COLO668 (cell line): ENCODE measurements around the gene MPRIP.

Source experiments
- DNase-seq: peaks from one replicate; lab custom pipeline; 2025; ENCODE audit not compliant: unreplicated experiment; lab: John Stamatoyannopoulos, UW

MPRIP gene

DNA sequence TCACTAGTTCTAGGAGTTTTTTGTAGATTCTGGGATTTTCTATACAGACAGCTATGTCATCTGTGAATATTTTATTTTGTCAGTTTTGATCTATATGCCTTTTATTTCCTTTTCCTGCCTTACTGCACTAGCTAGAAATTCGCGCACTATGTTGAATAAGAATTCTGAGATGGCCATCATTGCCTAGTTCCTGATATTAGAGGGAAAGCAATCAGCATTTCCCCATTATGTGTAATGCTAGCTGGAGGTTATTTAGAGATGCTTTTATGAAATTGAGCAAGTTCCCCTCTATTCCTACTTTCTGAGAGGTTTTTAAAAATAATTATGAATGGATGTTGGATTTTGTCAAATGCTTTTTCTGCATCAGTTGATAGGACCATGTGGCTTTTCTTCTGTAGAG, 23.8 kb downstream of the MPRIP start:
- DNase-seq = no peak

DNA sequence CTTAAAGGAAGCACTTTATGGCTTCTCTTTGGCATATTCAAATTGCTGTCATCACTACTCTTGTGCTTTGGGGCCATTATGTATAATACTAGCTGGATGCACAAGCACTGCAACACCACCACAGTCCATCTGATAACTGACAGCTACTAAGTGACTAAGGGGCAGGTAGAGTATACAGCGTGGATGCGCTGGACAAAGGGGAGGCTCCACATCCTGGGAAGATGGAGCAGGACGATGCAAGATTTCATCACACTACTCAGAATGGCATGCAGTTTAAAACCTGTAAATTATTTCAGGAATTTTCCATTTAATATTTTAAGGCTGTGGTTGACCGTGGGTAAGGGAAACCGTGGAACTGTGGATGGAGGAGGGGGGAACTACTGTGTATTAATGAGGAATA, 25.0 kb downstream of the MPRIP start:
- no peak for DNase-seq

DNA sequence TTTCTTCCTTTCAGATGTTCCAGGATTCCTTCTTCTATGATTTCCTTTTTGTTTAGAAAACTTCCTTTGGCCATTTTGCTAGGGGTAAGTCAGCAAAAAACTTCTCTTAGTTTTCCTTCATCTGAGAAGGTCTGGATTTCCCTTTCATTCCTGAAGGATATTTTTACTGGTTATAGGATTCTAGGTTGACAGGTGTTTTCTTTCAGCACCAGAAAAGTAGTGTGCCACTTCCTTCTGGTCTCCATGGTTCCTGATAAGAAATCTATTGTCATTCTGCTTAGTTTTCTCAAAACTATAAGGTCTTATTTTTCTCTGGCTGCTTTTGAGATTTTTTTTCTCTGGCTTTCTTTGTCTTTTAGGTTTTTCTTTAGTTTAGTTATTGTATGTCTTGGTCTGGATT, 27.6 kb downstream of the MPRIP start:
- no peak for DNase-seq

DNA sequence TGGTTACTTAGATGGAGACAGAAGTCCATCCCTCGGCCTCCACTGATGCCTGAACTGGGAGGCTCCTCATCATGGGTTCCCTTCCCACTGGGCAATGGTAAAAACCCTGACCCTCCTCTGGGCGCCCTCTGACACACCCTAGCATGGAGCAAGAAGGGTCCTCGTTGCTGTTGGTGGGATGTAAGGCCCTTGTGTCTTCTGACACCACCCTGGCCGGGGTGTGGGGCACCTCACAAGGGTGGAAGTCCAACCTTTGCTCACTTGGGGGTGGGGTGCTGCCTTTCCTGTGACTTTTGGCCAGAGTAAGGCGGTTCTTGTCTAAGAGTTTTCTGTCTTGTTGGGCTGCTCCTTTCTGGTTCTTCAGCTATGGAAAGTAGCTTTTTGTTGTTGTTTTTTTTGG, 28.7 kb downstream of the MPRIP start:
- no peak for DNase-seq

DNA sequence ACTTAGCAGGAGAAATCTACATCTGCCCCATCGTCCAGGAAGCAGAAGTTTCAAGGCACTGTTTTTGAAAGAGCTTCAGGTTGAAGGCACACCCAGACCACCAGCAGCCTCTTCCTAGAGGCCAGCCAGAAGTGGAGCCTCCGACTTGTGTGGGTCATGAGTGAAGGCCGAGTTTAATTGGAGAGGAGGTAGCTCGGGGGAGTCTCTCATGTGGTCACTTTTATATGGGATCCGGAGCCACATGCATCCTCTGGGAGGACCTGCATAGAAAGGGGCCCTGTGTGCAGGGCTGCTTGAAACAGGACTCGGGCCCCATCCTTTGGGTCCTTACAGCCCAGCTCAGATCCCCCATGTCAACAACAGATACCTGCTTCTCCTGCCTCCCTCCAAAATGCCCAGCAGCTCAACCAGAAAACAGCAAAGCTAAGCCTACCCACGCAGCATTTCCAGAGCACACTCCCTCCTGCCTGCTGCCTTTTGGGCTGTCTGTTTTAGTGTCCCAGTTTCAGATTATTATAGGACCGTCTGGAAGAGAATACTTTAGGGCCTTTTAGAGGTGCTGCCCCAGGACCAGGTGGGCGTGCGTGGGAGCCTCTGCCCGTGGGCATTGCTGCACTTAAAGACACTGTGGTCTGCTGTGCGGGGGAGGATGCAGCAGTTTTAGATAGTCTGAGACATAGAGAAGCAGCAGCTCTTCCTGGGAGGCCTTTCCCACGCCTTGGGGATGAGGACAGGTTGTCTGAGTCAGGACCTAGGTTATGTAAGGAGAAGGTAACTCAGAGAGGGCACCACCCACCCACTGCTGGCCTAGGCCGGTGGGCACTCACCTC, 29.5 kb downstream of the MPRIP start:
- DNase-seq = no peak

- DNase-seq = no peak
Measured at GRCh38 chr17:17072546-17072945, 30.3 kb downstream of the MPRIP start.

- no peak for DNase-seq
Measured at GRCh38 chr17:17073030-17073564, 30.8 kb downstream of the MPRIP start.

GRCh38 chr17:17073581-17074403, 31.5 kb downstream of the MPRIP start:
- no peak for DNase-seq

- DNase-seq = peak; percentile 1
Measured at GRCh38 chr17:17075125-17075781, 33.0 kb downstream of the MPRIP start.

DNA sequence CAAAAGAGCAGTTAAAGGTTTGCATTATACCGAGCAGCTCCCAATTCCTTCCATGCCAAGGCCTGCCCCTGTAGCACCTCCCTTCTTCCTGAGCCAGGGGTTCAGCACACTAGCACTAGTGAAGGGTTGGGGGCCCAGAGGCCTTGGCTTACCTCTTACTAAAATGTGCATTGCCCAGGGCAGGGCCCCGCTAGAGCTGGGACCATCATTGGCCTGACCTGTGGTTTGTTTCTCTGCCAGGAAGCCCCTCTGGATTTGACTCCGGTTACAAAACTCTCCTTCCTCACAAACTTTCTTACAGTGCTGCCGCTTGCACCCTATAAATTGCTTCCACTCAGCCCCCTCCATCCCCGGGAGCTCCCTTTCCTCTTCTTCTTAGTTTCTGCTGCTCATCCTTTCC, 33.8 kb downstream of the MPRIP start:
- no peak for DNase-seq

DNA sequence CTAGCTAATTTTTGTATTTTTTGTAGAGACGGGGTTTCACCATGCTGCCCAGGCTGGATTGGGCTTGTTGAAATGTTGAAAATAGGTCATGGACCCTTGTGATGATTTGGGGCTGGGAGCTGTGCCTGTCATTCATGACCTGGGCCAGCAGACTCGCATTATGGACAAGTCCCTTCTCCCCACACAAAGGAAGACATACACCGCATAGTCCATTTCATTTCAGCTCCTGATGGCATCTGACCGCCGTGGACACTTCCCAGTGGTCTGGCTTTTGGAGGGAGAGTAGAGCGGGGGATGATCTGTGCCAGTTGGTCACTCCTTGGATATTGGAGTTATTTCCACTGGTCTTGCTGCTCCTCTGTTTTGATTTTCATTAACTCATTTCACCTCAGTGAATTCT, 34.8 kb downstream of the MPRIP start:
- no peak for DNase-seq

DNA sequence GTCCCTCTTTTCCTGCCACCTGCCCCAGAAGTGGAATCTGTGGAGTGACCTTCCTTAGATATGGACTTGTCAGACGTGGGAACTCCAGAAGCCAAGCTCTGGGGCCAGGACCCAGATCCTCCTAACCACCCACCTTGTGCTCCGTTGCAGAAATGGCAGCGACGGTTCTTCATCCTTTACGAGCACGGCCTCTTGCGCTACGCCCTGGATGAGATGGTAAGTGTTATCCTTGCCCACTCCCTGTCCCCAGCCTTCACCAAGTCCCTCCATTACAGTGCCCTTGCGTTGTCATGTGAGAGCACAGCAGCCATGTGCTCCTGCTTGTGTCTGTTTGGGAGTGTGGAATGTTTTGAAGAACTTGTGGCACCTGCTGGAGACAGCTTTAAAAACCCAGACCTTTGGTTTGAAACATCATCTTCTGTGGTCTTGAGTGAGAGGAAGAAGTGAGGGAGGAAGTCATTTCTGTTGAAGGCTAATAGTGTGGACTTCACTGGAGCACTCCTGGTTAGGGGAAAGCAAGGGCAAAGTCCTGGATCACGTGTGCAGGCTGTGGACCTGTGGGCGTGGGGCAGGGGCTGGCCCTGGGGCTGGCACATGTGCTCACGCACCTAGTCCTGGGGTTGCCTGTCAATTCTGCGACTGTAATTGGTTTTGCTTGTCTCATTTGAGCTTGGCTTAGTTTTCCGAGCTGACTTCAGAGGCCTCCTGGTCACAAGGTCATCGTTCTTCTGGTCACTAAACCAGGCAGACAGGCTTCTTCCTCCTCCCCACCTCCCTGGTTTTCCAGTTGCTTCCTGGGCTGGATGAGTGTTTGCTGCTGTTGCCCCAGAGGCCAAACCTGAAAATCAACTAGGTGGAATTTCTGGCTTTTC, 35.8 kb downstream of the MPRIP start:
- DNase-seq = no peak

- DNase-seq = no peak
Measured at GRCh38 chr17:17078832-17079231, 36.6 kb downstream of the MPRIP start.

GRCh38 chr17:17079336-17079735, 37.1 kb downstream of the MPRIP start:
- no peak for DNase-seq

- DNase-seq = no peak
Measured at GRCh38 chr17:17079761-17080160, 37.5 kb downstream of the MPRIP start.

DNA sequence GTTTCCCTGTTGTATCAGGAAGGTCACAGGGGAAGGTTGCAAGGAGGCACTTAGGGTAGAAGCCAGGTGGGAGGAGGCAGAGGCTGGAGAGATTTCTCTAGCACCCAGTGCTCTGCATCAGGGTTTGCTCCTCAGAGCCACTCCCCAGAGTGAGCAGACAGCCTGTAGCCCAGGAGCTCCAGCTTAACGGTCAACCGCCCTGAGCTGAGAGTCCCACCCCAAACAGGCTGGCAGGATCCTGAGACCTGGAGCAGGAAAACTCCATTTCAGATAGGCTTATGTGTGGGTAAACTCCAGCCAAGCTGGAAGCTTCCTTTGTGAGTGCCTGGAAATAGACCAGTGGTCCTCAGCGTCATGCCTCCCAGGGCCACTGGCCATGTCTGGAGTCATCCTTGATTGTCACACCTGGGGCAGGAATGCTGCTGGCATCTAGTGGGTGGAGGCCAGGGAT, 37.9 kb downstream of the MPRIP start:
- DNase-seq = no peak

DNA sequence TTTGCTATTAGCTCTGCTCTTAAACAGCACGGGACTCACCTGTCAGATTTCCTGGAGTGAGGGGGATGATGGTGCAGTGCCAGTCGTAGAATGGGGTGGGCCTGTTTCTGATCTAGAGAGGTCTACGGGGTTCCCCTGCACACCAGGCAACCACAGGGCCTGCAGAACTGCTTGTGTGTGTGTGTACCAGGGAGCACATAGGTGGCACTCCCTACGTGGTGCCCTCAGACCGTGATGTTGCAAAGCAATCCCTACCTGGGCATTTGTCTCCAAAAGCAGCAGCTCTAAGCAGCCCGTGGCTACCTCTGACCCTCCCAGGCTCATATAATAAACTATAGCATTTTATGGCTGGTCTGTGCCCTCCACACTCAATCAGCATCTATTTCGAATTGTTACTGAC, 38.5 kb downstream of the MPRIP start:
- DNase-seq = no peak

DNA sequence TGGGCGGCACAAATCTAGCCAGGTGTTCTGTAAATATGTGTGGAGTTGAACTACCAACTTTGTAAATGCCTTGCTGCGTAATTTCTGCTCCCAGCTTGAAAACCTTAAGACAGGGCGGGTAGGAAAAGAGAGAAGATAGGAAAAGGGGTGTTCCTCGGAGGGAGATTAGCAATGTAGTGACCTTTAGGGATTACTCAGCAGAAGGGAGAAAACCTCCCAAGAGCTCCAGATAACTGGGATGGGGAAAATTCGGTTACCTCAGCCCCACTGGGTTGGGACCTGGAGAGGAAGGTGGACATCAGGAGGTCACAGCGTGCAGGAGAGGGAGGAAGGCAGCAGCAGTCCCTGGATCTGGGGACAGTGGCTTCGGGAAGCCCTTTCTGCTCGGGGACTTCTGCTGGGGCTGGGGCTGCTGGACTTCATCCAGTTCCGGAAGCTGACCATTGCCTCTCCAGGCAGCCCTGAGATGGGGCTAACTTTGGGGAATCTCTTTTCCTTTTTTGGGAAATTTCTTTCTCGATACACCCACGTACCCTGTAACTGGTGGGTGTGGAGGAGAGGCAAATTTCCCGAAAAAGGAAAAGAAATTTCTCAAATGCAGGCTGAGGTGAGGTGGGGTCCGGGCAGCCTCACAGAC, 39.2 kb downstream of the MPRIP start:
- no peak for DNase-seq

DNA sequence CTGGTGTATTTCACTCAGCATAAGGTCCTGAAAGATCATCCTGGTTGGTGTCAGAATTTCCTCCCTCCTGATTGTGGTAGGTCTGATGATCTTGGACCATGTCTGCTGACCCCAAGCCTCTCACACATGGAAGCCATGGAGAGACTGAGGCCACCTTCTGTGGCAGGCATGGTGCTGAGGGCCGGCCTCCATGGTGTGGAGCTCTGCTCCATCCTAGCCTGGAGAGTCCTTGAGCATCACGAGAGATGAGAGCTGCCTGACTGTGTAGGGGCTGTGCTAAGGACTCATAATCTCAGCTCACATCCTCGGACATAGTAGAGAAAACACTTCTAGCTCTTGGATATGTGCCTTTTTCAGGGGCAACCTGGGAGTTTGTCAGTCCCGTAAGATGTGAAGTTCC, 40.6 kb downstream of the MPRIP start:
- no peak for DNase-seq

DNA sequence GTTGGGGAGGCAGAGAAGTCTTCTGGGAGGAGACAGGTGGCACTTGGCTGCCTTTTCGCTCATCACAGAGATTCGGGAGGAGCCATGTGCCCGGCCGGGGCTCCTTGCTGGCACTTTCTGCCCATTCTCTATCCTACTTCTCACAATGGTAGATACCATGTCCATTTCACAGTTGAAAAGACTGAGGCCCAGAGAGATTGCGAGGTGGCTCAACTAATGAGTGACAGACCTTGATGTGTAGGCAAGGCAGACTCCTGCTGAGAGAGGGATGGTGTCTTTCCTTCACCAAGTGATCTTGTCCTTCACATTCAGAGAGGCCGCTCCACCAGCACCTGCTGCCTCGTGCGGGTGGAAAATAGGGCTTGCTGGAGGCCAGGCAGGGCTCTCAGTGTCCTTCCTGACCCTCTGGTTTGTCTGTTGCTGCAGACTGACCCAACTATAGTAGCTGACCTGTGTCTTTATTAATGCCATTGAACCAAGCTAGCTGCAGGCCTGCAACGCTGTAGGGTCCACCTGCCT, 42.1 kb downstream of the MPRIP start:
- no peak for DNase-seq
